Measurements from ENCODE around the gene ITPKB. TPM values are rescaled to one million over a fixed set of nuclear protein-coding genes. Genes with fewer than 3 reads are reported as not detected.

ITPKB gene
- total RNA-seq, 4 donors from 2014 or later: 22.2 to 68.6 (median 31.5) TPM

DNA sequence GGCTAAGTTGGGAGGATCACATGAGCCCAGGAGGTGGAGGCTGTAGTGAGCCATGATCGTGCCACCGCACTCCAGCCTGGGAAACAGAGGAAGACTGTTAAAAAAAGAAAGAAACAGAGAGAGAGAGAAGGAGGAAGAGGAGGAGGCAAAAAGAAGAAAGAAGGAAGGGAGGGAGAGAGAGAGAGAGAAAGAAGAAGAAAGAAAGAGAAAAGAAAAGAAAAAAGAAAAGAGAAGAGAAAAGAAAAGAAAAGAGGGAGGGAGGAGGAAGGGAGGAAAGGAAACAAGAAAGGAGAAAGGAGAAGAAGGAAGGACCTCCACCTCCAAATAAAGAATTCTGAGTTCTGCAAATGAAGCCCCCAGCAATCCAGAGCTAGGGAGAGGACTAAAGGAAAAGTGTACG is 108.5 kb downstream of the ITPKB start:
- TF ChIP-seq, protein P1, sequence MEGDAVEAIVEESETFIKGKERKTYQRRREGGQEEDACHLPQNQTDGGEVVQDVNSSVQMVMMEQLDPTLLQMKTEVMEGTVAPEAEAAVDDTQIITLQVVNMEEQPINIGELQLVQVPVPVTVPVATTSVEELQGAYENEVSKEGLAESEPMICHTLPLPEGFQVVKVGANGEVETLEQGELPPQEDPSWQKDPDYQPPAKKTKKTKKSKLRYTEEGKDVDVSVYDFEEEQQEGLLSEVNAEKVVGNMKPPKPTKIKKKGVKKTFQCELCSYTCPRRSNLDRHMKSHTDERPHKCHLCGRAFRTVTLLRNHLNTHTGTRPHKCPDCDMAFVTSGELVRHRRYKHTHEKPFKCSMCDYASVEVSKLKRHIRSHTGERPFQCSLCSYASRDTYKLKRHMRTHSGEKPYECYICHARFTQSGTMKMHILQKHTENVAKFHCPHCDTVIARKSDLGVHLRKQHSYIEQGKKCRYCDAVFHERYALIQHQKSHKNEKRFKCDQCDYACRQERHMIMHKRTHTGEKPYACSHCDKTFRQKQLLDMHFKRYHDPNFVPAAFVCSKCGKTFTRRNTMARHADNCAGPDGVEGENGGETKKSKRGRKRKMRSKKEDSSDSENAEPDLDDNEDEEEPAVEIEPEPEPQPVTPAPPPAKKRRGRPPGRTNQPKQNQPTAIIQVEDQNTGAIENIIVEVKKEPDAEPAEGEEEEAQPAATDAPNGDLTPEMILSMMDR (IDR thresholded peaks at IDR 0.05): no peak
- ATAC-seq (ENCODE audit: low FRiP score) (no peak), DNase-seq (ENCODE audit: low spot score) (no peak)

GRCh38 chr1:226629896-226630550 is 109.1 kb downstream of the ITPKB start:
- TF ChIP-seq, protein P1 (IDR thresholded peaks at IDR 0.05): no peak
- DNase-seq (ENCODE audit: low spot score) (no peak), ATAC-seq (ENCODE audit: low FRiP score) (no peak)

DNA sequence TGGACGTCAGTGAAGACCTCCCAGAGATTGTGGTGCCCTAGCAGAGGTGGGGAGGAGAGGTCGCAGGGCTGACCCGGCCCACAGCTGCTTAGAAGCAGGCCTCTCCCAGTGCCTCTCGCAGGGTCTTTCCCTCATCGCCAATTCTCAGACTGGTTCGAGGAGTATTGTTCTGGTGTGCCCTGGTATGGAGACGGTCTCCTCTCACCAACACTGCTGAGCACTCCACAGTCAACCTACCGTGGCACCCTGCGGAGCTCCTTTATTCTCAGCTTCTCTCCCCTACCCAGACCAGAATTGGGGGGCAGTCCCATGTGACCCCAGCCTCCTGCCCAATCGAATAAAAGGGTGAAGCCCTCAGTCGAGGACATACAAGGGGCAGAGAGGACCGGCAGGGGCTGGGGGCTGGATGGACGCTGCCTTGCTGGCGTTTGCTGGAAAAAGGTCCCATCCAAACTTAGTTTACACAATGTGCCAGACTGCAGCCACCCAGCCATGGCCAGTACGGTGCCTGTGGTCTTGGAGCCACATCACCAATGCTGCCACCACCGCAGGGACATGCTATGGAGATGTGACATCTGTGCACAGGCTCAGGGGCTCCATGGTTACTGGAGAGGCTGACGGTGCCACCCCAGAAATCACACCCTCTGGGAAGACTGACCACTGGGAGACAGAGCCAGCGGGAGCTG is 109.7 kb downstream of the ITPKB start:
- TF ChIP-seq, protein P1 (IDR thresholded peaks at IDR 0.05): no peak
- ATAC-seq (ENCODE audit: low FRiP score): no peak

DNA sequence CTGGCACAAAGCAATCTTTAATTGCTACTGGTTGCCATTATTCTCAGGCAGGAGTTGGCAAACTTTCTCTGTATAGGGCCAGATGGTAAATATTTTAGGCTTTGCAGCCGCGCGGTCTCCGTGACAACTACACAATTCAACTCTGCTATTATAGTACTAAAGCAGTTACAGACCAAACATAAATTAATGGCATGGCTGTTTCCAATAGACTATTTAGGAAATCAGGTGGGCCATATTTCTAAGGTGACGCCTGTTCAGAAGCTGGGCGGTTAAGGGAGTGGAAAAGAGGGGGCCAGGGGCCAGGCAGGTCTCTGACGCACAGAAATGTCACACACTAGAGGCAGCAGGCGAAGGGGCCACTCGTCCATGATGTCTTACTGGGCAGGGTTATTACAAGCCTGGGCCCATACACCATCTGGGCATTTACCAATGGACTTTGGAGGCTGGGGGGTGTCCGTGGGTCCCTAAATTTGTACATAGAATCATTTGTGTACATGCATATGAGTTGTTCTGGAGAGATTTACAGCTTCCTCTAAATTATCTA is 110.4 kb downstream of the ITPKB start:
- TF ChIP-seq, protein P1 (IDR thresholded peaks at IDR 0.05): no peak
- ATAC-seq (ENCODE audit: low FRiP score): no peak
- no peak for DNase-seq (ENCODE audit: low spot score)

More for the DNA sequence above, 109.7 kb downstream of the ITPKB start:
- no peak for DNase-seq (ENCODE audit: low spot score)

DNA sequence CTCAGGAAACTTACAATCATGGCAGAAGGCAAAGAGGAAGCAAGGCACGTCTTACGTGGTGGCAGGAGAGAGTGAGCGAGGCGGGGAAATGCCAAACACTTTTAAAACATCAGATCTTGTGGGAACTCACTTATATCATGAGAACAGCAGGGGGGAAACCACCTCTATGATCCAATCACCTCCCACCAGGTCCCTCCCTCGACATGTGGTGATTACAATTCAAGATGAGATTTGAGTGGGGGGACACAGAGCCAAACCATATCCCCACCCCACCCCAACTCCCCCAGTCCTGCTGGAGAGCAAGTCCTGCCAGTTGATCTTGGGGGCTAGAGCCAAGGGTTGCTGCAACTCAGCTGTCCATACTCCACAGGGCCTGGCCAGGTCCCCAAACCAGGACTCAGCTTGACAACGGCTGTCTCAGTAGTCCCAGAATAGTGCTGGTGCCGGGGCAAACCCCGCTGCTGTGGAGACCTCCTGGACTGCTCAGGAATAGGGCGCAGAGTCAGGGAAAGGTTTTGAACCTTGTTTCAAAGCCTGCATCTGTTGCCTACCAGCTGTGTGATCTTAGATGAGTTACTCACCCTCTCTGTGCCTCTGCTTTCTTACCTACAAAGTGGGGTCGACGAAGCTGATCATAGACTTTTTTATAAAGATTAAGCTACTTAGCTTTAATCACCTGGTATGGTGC is 111.0 kb downstream of the ITPKB start:
- DNase-seq (ENCODE audit: low spot score): no peak
- no peak for ATAC-seq (ENCODE audit: low FRiP score)
- TF ChIP-seq, protein P1 (IDR thresholded peaks at IDR 0.05): no peak

DNA sequence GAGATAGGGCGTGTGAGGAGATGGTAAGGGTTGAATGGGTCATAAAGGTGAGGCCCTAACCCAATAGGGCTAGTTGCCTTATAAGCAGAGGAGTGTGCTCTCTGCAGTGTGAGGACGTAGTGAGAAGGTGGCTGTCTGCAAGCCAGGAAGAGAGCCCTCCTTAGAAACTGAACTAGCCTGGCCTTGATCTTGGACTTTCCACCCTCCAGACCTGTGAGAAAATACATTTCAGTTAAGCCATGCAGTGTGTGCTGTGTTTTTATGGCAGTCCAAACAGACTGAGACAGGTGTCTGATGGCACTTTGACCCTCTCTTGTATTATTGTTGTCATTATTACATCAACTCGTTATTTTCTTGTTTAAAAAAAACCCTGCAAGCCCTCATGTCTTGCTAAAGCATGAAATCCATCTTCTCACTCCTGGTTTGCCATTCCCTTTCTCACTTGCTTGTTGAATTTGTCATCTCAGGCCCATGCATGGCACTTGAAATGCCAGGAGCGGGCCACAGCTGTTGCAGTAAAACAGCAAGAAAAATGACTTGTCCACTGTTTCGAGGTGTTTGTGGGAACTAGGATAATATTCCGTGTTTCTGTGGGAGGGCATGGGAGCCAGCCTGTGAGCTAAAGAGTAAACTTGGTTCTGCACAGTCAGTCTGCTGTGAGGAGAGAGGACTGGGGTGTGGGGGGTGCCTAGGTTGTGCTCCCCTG is 111.9 kb downstream of the ITPKB start:
- TF ChIP-seq, protein P1 (IDR thresholded peaks at IDR 0.05): no peak
- ATAC-seq (ENCODE audit: low FRiP score): no peak
- no peak for DNase-seq (ENCODE audit: low spot score)
